GM12865 (cell line): ENCODE data around the gene OPCML.

ENCODE experiments used
- DNase-seq: peaks from one replicate; pipeline ENCODE4 v3.0.0; 2010; ENCODE audit warnings: low read depth
- H3K4me3 ChIP-seq: 2 replicates; pipeline ENCODE4 v1.5.1; 2011; ENCODE audit warnings: mild to moderate bottlenecking, low read depth, low read length, control low read depth
- TF ChIP-seq, protein P1 (sequence below): IDR thresholded peaks from 2 replicates; pipeline ENCODE4 v1.5.1; 2011; ENCODE audit warnings: low read length, control low read depth, low read depth, inconsistent platforms; ENCODE audit not compliant: insufficient read depth; ENCODE audit errors: missing control alignments

OPCML gene

GRCh38 chr11:132658696-132659095 is 873.6 kb downstream of the OPCML start:
- TF ChIP-seq, protein P1, sequence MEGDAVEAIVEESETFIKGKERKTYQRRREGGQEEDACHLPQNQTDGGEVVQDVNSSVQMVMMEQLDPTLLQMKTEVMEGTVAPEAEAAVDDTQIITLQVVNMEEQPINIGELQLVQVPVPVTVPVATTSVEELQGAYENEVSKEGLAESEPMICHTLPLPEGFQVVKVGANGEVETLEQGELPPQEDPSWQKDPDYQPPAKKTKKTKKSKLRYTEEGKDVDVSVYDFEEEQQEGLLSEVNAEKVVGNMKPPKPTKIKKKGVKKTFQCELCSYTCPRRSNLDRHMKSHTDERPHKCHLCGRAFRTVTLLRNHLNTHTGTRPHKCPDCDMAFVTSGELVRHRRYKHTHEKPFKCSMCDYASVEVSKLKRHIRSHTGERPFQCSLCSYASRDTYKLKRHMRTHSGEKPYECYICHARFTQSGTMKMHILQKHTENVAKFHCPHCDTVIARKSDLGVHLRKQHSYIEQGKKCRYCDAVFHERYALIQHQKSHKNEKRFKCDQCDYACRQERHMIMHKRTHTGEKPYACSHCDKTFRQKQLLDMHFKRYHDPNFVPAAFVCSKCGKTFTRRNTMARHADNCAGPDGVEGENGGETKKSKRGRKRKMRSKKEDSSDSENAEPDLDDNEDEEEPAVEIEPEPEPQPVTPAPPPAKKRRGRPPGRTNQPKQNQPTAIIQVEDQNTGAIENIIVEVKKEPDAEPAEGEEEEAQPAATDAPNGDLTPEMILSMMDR = no peak
- no peak overlapping the region for H3K4me3 ChIP-seq
- no peak for DNase-seq

GRCh38 chr11:132658004-132658403 is 874.3 kb downstream of the OPCML start:
- TF ChIP-seq, protein P1 = no peak
- DNase-seq = no peak
- H3K4me3 ChIP-seq = no peak overlapping the region

DNA sequence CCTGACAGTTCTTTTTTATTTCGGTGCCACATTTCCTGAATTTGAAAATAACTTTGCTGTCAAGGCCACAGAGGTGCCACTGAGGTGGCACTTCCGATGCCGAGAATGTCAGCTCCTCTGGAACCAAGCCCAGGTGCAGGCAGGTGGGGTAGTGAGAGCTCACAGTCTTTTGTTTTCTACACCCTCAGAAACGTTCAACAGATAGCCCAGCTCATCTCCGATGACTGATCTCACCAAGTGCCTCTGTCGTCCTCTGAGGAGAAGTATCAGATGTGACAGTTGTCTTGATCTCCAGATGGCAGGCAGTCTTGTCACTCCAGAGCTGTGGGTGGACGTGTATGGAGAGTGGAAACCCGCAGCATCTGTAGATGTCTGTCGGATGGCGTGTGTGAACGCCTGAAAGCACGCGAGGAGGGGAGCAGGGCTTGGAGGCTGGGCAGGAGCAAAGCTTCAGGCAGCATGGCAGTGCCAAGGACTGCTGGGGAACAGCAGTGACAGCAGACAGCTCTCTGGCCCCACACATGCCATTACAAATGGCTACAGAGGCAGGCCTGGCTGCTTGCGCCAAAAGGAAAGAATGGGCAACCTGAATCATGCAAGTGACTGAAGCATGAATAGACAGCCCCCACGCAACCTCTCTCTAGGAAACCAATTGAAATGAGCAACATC is 877.0 kb downstream of the OPCML start:
- H3K4me3 ChIP-seq = no peak overlapping the region
- TF ChIP-seq, protein P1 = no peak
- no peak for DNase-seq

- TF ChIP-seq, protein P1 = no peak
- DNase-seq = no peak
- H3K4me3 ChIP-seq = no peak overlapping the region
Observed at GRCh38 chr11:132653237-132653636, 879.1 kb downstream of the OPCML start.

- DNase-seq = no peak
- H3K4me3 ChIP-seq = no peak overlapping the region
- TF ChIP-seq, protein P1 = no peak
Observed at GRCh38 chr11:132650969-132651720, 881.2 kb downstream of the OPCML start.

DNA sequence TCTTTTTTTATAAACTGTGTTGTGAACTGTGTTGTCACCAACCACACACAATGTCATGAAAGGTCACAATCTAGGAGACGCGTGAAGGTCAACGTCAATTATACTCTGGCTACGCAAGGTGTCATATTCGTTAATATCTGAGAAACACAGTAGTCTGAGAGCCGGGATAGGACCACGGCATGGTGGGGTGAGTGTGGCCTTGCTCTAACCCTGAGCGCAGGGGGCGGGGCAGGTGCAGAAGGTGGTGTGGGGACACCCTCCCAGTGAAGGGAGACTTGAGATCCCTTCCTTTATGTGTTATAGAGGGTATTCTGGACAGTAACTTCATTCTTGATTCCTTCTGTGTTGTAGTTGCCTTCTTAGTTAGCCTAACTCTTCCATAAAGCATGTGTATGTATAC is 883.0 kb downstream of the OPCML start:
- TF ChIP-seq, protein P1 = no peak
- no peak overlapping the region for H3K4me3 ChIP-seq
- no peak for DNase-seq
